ENCODE results near the gene OPRD1.
A peak's percentile ranks its signal among the peaks of the same experiment; 100 is the strongest.

Gene OPRD1

DNA sequence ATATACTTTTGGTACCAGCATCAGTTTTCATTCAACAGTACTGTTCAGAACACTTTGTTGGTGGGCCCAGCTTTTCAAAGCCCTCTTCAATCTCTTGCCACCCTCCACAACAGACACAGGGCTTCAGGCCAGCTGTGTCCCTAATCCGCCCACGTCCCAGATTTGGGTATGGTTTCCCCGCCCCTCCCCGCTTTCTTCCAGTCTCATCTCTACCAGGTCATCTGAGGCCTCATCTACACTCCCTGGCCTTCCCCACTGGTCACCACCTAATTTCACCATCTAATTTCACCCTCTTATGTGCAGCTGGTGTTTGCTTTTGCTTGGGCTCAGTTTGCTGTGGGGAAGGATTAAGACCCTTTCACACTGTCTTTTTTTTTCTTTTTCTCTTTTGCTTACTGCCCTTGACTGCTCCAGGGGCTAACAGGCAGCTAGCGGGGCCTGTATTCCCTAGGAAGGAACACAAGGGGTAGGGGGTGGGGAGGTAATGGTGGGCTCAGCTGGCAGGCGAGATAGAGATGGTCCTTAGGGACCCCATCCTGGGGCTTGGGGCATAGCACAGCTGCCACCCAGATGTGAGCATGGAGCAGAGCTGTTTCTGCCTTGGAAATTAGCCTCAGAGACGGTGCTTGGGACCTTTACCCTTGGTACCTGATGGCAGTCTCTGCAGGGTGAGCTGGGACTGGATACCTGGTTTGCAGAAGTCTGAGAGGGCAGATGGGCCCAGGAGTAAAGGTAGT lies 98.6 kb downstream of the OPRD1 start:
- no peak for DNase-seq (ENCODE audit: low read depth)

DNA sequence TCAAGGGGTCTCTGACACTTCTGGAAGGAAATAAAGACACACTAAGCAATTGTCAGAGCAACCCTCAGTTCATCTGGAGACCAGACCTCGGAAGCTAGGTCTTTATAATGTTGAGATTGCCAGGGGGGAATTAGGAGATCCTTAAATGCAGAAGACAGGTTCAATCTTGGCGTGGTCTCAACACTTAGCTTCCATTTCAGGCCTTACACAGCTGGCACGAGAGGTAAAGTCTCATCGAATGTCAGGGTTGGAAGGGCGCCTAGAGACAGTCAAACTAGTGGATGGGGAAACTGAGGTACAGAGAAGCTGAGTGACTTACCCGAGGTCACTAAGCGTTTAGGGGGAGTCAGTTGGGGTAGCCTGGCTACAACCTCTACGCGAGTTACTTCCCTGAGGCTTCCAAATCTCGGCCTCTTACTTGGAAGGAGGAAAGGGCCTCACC lies 101.8 kb downstream of the OPRD1 start:
- no peak for DNase-seq (ENCODE audit: low read depth)

DNA sequence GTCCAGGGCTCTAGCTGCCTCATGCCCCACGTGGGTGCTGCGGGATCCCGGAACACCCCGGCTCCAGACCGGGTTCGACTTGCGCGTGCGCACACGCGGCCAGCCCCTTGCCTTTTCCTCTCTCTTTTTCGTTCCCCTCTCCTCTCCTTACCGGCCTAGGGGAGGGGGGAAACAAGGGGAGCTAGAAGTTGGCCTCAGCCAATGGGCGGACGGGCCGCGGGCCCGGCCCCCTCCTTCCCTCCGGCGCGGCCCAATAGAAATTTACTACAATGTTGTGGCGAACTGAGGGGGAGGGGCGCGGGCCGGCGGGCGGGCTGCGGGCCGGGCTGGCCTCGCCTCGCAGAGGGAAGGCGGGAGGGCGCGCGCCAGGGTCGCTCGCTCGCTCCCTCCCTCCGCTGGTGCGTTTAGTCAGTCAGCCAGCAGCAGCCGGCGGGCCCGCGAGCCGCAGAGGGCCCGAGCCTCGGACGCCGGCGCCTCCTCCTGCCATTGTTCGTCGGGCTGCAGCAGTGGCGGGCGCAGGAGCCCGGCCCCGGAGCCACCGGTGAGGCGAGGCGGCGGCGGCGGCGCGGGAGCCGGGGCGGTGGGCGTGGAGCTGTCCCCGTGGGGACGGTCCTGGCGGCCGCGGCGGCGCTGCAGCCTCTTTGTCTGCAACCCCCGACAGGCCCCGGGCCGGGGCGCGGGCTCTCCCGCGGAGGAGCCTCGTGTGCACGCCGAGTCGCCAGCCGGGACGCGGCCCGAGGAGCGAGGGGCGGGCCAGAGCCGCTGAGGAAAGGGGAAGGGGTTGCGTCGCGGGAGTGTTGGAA lies 102.5 kb downstream of the OPRD1 start, which contains the start of gene EPB41:
Gene EPB41 (plus strand): TSS at position 342 of the 803 bp plus-strand sequence. CDS start 72,869 bp downstream, outside the sequence.
- peak; percentile 98 for DNase-seq (ENCODE audit: low read depth)

DNA sequence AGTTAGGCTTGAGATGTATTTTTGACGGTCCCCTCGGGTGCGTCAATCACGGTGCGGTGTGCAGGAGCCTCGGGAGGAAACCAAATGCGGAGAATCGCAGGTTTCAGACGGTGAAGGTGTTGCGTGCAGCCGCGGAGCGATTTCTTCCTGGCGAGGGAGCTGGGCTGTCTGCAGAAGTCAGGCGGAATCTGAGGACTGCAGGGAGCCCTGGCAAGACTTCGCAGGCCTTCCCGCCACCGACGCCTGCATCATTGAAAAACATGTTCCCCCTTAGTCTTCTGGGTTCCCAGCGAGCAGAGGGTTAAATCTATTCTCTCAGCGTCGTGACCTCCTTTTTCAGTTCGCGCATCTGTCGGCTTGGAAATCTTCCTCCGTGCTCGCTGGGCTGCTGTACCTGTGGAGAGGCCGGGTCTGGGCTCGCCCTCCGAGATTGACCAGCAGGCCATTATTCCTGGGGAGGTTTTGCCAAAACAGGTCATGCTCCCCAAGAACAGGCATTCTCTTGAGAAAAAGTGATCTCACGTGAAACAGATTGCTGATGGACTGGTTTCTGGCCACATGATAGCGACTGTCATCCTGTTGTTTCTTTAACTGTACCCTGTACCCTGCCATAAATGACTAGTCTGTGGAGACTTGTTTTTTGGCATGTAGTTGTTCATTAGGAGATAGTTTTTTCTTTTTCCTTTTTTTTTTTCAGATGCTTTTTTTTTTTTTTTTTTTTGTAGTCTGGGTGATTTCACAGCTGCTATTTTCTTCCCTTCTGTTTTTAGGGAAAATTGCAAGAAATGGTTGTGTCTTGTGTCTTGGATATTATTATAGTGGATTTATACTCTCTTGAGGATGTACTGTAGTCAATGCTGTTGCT lies 103.3 kb downstream of the OPRD1 start:
- DNase-seq (ENCODE audit: low read depth), result no peak

DNA sequence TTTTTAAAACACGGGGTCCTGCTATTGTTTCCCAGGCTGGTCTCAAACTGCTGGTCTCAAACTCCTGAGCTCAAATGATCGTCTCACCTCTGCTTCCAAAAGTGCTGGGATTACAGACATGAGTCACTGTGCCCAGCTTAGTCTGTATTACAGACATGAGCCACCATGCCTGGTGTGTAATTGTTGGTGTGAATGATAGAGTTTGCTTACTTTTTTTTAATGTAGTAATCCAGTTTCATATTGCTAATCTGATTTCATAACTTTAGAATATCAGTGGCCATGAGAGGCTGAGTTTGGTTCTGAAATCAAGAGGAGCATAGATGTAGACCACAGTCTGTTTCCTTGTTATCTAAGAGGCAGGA lies 105.8 kb downstream of the OPRD1 start:
- no peak for DNase-seq (ENCODE audit: low read depth)
